ENCODE measurements around the gene C1QTNF1.

Gene C1QTNF1

DNA sequence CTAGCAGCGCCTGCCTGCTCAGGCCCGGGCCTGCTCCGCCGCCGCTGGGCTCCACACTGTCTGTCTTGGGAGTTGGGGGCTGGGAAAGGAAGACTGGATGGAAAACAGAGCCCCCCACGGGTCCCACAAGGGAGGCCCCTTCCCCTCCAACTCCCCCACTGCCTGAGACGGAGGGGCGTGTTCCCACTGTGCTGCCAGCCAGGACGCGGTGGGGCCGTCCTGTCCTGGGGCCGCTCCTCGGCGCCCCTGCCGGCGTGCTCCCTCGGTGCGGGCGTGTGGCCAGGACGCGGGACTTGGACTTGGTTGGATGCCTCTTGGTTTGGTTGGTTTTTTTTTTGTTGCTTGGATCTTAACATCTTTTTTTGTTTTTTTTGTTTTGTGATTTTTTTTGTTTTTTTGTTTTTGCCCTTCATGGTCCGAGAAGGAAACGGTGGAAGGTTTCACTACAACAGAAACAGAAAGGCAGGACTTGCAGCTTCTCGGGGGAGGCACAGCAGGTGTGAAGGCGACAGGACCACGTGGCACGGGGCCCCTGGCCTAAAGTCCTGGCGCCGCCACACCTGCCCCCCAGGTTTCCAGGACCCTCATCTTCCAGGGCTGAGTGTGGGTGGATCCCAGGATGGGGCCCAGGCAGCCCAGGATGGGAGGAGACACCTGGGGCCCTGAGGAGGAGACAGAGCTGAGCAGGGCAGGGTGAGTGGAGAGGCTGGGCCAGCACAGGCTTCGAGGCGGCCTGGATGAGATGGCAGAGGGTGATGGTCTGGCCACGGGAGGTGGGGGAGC, 66.7 kb downstream of the C1QTNF1 start:
- no peak for DNase-seq (ENCODE audit: low read depth in 2 of 3, low spot score in 2 of 3)

DNA sequence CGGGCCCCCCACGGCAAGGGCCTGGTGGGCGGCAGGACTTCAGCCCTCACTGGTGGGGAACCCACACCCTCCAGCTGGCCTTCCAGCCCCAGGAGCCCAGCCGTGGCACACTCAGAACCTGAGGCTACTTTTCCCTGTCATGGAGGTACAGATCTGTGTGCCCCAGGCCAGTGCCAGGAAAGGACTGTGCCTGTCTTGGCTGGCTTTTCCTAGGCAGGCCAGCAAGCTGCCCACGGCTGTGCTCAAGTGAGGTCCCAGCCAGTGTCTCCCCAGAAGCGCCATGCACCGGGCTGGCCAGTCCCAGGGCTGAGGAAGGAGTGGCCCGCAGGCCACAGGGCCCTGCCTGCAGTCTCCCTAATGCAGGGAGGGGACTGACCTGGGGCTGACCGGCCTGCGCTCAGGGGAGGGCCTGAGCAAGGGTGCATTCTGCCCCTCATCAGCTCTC, 67.3 kb downstream of the C1QTNF1 start:
- DNase-seq (ENCODE audit: low read depth in 2 of 3, low spot score in 2 of 3), result no peak

DNA sequence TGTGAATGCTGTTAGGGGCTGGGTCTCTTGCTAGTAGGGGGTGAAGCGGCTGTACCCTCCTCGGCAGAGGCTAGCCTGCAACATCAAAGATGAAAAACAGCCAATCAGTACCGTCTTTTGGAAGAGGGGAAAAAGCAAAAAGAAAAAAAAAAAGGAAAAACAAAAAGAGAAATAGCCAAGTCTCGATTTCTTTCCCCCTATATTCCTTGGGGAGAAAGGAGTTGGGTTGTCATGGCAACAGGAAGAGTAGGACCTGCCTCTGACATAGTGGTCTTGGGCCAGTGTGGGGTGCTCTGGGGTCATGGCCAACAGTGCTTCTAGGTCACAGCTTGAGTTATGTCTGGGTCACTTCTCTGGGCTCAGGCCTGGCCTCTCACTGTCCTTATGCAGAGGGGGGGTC, 68.6 kb downstream of the C1QTNF1 start:
- no peak for DNase-seq (ENCODE audit: low read depth in 2 of 3, low spot score in 2 of 3)

DNA sequence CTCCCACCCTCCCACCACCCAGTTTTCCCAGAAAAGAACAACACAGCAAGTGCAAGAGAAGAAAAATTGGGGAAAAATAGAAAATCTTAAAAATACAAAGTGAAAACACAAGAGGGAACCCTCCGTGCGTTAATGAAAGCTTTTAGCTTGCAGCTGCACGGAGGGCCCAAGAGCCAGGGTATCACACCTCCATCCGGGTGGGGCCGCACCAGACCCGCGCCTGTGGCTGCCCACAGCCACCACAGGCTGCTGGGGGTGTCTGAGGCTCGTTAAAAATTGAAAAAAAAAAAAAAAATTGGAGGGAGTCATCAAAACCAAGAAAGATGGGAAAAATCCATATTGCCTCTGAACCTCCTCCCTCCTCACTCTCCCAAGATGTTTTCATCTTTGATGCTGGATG, 69.3 kb downstream of the C1QTNF1 start:
- DNase-seq (ENCODE audit: low read depth in 2 of 3, low spot score in 2 of 3), result no peak

DNA sequence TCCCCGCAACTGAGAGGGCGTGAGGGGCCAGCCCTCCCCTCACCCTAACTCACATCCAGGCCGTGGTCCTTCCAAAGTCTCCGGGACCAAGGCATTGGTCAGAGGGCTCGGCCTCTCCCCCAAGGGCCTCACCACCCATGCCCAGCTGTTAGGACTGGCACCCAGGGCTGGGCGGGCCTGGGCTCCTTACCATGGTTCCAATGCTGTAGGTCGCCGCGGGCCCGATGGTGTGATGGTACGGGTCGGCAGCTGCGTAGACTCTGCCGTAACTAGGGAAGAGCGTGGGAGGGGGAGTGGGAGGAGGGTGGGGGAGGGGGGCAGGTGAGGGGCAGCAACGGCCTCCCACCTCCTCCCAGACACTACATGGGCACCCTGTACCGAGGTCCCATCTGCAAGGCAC, 70.3 kb downstream of the C1QTNF1 start:
- no peak for DNase-seq (ENCODE audit: low read depth in 2 of 3, low spot score in 2 of 3)

DNA sequence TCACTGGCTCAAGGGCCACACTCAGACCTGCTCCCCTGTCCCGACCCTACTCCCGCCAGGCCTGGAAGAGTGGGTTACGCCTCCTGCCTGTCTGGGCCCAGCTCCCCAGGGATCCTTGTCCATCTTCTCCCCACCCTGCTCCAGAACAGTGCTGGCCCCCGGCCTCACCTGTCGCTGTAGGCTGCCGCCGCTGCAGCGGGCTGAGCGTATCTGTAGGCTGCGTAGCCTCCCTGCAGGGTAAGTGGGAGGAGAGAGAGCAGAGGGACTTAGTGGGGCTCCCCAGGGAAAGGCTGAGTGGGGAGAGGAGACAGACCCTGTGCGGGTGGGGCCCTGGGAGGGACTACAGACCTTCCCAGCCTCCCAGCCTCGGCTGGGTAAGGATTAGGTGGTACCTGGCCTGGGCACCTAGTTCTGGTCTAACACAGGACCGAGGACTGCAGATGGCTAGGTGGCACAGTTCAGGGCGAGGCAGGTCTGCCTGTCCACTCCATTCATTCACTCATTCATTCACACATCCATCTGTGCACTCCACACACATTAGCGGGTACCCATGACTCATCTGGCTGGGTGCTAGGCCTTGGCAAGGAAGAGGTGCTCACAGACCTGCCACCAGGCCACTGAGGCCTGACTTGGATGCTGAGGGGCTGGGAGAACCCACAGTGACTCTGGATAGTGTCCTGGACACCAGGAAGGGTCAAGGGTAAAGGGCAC, 71.5 kb downstream of the C1QTNF1 start:
- DNase-seq (ENCODE audit: low read depth in 2 of 3, low spot score in 2 of 3), result no peak

DNA sequence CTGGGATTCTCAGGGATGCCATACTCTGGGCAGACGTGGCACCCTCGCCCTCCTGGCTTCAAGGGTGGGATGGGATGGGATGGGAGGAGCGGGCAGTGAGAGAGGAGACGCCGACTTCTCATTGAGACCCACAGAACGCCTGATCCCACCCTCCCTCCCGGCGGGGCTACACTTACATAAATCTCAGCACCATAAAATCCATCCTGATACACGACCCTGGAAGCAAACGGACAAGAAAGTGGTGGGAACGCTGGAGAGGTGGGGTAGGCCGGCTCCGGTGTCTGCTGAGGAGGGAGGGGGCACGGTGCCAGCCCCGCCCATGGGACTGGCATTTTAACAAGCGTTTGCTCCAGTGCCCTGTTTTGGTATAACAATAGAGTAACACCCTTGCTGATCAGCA, 72.5 kb downstream of the C1QTNF1 start:
- no peak for DNase-seq (ENCODE audit: low read depth in 2 of 3, low spot score in 2 of 3)

DNA sequence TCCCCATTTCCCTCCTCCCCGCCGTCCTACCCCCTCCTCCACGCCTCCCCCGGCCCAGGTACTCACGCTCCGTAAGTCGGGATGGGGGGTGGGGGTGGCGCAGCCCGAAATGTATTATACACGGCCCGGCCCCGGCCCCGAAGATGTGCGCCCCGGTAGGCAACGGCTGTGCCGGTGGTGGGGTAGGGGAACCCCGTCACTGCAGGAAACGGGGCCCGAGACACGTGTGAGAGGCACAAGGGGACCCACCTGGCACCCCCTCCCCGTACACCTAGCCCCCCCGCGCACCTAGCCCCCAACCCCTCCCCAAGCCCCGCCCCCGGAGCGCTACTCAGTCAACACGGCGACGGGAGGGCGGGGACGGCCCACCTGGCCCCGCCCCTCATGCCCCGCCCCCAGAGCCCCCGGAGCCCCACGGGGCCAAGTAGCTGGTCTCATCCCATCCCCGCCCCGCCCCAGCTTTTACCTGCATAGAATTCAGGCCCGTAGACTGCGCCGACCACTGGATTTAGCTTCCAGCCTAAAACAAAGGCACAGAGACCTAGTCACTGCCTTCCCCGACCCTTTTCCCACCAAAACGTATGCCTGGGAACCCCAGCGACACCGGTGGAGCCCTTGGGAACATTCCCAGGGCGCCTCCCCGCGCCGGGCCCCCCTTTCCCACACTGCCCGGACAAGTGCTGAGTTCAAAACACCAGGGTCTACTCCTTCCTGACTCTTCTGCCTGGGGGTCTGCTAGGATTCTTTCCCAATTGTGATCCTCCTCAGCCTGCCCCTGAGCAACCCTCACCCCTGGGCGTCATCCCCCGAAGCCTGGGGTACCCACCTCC, 73.5 kb downstream of the C1QTNF1 start:
- no peak for DNase-seq (ENCODE audit: low read depth in 2 of 3, low spot score in 2 of 3)

GRCh38 chr17:79098282-79098867, 74.4 kb downstream of the C1QTNF1 start:
- no peak for DNase-seq (ENCODE audit: low read depth in 2 of 3, low spot score in 2 of 3)
